Fibroblast of skin of scalp (primary cell): ENCODE results near the gene ACAP1.
A peak's percentile ranks its signal among the peaks of the same experiment; 100 is the strongest.
"Not testable (repeated sequence)": the region's sequence is repeated elsewhere in the genome, so short reads cannot be mapped to it uniquely, and the experiment has no call there.

ENCODE experiments used
- DNase-seq: peaks from one replicate; pipeline ENCODE4 v3.0.0-alpha.2; 2013

Gene ACAP1

DNA sequence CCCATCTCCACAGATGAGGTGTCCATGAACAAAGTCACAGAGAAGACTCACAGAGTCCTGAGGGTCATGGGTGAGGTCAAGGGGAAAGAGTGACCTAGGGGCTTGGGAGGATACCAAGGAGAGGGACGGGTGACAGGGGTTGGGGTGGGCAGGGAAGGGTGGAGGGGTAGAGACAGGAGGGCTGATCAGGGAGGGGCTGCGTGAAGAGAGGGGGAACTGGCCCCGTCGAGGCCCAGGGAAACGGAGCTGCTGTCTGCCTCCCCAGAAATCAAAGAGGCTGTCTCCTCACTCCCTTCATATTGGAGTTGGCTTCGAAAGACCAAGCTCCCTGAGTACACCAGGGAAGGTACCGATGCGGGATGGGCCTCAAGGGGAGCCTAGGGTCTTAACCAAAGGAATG is 19.2 kb downstream of the ACAP1 start:
- no peak for DNase-seq

DNA sequence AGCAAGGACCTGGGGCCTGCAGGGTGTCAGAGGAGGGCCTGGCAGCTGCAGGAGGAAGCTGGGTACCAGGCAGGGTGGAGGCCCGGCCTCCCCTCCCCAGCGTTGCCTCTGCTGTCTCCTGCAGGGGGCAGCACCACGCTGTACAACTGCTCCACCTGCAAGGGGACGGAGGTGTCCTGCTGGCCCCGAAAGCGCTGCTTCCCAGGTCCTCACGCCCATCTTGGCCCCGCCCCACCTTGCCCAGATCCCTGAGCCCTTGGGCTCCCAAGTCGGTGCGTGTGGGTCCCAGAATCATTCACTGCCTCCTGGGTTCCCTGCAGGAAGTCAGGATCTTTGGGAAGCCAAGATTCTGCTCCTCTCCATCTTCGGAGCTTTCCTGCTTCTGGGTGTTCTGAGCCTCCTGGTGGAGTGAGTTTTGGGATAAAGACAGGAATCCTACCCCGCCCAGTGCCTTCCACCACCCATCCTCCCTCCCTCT is 19.8 kb downstream of the ACAP1 start:
- peak; percentile 66 for DNase-seq

- peak; percentile 30 for DNase-seq
Observed at GRCh38 chr17:7356756-7357155, 20.4 kb downstream of the ACAP1 start.

DNA sequence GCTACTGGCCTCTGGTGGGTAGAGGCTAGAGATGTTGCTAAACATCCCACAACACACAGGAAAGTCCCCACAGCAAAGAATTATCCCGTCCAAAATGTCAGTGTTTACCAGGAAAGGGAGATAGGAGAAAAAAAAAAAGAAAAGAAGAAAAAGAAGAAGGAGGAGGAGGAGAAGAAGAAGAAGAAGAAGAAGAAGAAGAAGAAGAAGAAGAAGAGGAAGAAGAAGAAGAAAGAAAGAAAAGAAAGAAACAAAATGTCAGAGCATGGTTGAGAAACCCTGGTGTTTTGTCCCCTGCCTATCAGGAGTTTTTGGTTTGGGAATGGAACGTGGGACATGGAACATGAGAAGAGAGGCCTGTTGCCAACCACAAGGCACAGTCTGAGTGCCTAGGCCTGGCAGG is 21.1 kb downstream of the ACAP1 start:
- DNase-seq: no peak

- no peak for DNase-seq
Observed at GRCh38 chr17:7361906-7362305, 25.6 kb downstream of the ACAP1 start.

DNA sequence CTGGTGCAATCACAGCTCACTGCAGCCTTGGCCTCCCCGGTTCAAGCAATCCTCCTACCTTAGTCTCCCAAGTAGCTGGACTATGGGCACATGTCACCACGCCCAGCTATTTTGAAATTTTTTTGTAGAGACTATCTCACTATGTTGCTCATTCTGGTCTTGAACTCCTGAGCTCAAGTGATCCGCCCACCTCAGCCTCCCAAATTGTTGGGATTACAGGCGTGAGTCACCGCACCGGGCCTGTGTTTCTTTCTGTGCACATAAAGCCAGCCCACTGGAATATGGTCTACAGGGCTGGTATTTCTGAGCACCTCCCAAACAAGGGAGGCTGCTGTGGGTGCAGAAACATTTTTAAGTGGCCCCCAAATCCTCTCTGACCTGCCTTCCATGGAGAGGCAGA is 27.0 kb downstream of the ACAP1 start:
- DNase-seq: no peak

DNA sequence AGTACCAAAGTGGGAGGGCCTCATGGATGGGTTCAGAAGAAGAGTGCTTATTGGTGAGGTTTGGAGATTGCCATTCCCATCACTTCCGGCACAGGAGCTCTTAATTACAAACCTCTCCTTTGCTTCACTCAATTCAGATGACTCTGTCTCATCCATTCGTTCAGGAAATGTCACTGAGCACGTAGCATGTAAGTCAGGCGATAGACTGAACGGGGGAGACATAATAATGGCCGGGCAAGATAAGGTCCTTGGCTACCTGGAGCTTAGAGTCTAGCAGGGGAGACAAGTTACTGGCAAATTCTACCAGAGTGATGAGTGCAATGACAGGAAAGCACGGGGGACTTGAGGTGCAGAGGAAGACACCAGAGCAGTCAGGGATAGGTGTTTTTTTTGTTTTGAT is 29.6 kb downstream of the ACAP1 start:
- not testable (repeated sequence) for DNase-seq

- no peak for DNase-seq
Observed at GRCh38 chr17:7367083-7367482, 30.8 kb downstream of the ACAP1 start.

- no peak for DNase-seq
Observed at GRCh38 chr17:7367918-7368598, 31.7 kb downstream of the ACAP1 start.

DNA sequence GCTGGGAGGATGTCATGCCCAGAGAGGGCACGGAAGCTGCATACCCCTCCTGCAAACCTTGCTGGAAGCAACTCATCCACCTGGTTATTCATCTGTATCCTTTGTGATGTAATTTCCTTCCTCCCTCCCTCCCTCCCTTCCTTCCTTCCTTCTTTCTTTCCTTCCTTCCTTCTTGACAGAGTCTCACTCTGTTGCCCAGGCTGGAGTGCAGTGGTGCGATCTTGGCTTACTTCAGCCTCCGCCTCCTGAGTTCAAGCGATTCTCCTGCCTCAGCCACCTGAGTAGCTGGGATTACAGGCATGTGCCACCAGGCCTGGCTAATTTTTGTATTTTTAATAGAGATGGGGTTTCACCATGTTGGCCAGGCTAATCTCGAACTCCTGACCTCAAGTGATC is 32.3 kb downstream of the ACAP1 start:
- DNase-seq: not testable (repeated sequence)

DNA sequence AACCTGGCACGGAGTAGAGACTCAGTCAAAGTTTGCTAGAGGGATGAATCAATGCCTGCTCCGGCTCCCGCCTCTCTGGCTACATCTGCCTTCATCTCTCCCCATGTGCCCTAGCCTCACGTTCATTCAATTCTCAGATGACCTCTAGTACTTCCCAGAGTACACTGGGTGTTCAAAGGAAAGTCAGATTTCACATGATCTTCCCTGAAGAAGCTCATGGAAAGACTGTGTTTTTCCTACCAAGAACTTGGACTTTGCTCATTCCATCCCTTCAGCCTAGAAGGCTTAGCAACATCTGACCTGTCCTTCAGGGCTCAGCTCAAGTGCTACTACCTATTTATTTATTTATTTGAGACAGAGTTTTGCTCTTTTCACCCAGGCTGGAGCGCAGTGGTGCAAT is 33.5 kb downstream of the ACAP1 start:
- DNase-seq: no peak

DNA sequence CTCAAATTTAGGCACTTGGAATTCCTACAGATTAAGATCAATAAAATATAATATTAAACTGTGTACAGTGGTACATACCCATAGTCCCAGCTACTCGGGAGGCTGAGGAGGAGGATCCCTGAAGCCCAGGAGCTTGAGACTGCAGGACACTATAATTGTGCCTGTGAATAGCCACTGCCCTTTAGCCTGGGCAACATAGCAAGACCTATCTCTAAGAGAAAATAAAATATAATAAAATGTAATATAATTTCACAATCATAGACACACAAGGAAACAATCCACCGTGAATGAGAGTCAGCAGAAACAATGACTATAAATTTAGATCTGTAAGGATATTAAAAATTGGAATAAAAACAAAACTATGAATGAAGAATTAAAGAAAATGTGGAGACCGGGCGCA is 34.5 kb downstream of the ACAP1 start:
- DNase-seq: no peak

GRCh38 chr17:7374353-7374752 is 38.0 kb downstream of the ACAP1 start:
- DNase-seq: no peak

DNA sequence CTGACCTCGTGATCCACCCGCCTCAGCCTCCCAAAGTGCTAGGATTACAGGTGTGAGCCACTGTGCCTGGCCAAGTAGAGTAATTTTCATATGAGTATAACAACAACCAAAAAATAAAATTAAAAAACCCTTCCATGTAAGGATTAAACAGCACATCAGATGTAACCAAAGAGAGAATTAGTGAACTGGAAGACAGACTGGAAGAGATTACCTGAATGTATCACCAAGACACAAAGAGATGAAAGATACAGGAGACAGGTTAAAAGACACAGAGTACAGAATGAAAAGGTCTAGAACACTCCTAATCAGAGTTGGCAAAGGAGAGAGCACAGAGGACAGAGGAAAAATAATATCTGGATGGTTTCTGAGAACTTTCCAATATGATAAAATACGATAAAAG is 42.8 kb downstream of the ACAP1 start:
- DNase-seq: no peak

- DNase-seq: peak; percentile 36
Observed at GRCh38 chr17:7380321-7380720, 44.0 kb downstream of the ACAP1 start.

DNA sequence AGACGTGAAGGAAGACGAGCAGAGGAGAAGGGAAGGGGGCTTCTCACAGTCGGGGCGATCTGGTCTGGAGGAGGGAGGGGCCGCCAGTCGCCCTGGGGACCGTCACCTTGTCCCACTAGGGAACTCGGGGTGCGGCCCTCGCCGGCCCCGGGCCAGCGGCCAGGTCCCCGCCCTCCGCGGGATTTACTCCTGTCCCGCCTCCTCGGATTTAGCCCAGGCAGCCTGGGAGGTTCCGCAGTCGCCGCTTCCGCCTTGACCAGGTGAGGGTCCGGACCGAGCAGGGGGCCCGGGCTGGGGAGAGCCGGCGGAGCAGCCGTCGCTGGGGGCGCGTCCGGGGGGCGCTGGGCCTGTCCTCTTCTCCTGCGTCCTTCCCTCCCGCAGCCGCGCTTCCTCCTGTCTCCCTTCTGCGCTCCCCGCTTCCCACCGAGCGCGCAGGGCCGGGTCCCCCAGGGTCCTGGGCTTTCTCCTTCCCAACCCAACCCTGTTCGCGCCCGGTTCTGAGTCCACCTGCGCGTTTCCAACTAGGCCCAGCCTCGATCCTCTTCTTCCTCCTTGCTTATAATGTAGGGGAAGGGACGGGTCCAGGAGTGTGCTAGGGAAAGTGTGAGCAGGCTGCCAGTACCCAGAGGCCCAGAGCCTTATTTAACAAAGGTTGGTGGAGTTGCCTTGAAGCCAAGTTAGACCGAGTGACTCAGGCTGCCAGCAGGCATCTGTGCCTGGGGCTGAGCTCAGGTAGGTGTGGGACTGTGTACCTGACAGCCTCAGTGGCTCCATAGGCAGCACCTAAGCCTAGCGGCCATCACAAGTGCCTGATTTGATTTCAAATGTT is 44.7 kb downstream of the ACAP1 start, which contains the start of gene TNK1:
Gene TNK1, plus strand, starts transcription at position 235 of the 829 bp plus-strand sequence. CDS start 1,838 bp downstream, outside the sequence.
- DNase-seq: no peak

- DNase-seq: no peak
Observed at GRCh38 chr17:7382901-7383300, 46.6 kb downstream of the ACAP1 start.

GRCh38 chr17:7383371-7383741 is 47.0 kb downstream of the ACAP1 start:
- no peak for DNase-seq

GRCh38 chr17:7383742-7384488 is 47.6 kb downstream of the ACAP1 start:
- peak; percentile 30 for DNase-seq

- no peak for DNase-seq
Observed at GRCh38 chr17:7384489-7385081, 48.3 kb downstream of the ACAP1 start.

DNA sequence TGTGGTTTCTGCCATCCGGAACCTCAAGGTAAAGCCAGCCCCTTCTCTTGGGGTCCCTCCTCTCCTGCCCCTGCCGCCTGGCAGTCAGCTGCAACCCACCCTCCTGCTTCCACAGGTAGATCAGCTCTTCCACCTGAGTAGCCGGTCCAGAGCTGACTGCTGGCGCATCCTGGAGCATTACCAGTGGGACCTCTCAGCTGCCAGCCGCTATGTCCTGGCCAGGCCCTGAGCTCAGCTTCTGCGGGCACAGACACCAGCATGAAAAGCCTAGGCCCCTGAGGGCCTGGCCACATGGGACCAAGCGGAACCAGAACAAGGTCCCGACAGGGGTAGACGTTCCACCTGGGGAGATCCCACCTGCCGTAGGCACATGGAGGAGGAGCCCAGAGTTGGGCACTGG is 52.5 kb downstream of the ACAP1 start:
- DNase-seq: no peak
